ENCODE data around the gene RBM10. TPM values are rescaled to one million over a fixed set of nuclear protein-coding genes. Genes with fewer than 3 reads are reported as not detected.

Gene RBM10
- total RNA-seq, 1 experiment from 2014 or later: 46.9 TPM

DNA sequence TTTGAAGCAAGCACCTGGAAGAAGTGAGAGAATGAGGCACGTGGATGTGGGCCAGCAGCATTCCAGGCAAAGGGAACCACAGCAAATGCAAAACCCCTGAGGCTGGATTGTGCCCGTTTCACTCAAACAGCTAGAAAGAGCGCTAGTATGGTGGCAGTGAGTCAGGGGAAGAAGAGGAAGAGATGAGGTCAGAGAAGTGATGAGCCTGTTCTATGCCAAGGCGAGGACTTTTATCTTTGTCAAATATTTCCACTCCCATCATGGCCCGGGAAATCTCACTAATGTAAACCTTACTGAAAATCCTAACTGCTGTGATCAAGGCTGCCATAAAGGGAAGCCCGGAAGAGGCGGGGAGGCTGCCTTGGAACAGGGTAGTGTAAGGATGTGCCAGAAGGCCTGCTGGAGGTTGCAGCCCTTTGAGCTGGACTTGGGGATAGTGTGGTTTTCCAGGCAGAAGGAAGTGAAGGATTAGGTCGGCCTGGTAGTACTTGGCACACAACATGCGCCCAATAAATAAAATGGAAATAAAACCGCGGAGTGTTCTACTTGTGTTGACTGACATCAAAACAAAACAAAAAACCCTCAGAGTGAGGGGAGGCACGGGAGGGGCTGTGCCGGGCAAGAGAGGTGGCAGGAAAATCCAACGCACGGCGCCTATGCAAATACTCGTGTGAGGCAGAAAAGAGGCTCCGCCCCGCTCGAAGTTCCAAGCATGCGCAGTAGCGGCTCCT lies 72.3 kb downstream of the RBM10 start:
- peaks cover 18% of the 10 kb centered on the region for H3K36me3 ChIP-seq
- no peaks in the 10 kb centered on the region for H3K9me3 ChIP-seq
- peak; percentile 70 for DNase-seq
- H3K4me3 ChIP-seq: peak overlapping the region; percentile 25
- no peaks in the 10 kb centered on the region for H3K27me3 ChIP-seq

DNA sequence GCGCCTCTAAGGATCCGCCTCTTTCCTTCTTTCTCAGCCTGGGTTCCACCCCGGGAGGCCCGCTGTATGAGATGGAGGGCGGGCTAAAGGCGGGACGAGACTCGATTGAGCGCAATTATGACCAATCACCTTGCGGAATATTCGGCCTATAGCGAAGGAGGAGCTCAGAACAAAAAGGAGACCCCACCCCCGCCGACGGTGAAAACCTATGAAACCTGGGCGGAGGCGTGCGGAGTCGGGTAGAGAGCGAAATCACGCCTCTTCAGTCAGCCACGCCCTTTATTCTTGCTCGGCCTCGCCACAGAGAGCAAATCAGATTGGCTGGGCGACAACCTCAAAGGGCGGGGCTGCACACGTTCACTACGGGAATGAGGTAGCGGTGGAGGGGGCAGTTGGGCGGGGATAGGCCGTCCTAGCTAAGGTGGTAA lies 72.8 kb downstream of the RBM10 start:
- Histone ChIP-seq H3K9me3 (no peaks in the 10 kb centered on the region), H3K27me3 (no peaks in the 10 kb centered on the region), H3K4me3 (peak overlapping the region; percentile 76), H3K36me3 (peaks cover 15% of the 10 kb centered on the region)
- DNase-seq: peak; percentile 96

DNA sequence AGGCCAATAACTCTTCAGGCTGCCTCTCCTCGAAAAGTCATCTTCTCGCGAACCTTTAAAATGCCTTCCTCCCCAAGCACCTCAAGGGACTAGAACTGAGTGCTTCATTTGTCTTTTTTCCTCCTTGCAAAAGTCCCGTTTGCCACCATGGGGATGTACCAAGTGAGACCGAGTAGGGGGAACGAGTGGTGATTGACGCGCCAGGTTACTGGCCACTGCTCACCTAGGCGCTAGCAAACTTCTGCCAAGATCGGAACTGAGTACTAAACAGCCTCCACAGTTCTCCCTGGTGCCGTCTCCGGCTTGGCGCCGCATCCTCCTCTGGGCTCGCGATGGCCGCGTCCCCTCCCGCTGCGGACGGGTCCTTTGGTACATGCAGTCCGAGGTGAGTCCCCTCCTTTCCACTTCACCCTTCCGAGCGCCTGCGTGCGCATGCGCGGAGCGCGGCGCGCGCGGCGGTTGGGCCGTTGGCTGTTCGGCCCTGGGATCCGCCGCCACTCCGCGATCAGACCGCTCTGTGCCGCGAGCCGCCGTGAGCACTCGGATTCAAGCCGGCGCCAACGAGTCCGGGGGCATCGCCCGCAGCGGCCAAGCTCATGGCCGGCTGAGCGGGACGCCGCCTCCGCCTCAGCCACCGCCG lies 73.4 kb downstream of the RBM10 start, which contains the start of gene CDK16:
Gene CDK16, plus strand, starts transcription at position 402 of the 640 bp plus-strand sequence. CDS start 4,877 bp downstream, outside the sequence.
- H3K4me3 ChIP-seq: peak within 1 kb of the TSS; percentile 76
- H3K27me3 ChIP-seq: no peaks in the 10 kb centered on the region
- peaks cover 10% of the 10 kb centered on the region for H3K36me3 ChIP-seq
- no peaks in the 10 kb centered on the region for H3K9me3 ChIP-seq
- peak; percentile 66 for DNase-seq

DNA sequence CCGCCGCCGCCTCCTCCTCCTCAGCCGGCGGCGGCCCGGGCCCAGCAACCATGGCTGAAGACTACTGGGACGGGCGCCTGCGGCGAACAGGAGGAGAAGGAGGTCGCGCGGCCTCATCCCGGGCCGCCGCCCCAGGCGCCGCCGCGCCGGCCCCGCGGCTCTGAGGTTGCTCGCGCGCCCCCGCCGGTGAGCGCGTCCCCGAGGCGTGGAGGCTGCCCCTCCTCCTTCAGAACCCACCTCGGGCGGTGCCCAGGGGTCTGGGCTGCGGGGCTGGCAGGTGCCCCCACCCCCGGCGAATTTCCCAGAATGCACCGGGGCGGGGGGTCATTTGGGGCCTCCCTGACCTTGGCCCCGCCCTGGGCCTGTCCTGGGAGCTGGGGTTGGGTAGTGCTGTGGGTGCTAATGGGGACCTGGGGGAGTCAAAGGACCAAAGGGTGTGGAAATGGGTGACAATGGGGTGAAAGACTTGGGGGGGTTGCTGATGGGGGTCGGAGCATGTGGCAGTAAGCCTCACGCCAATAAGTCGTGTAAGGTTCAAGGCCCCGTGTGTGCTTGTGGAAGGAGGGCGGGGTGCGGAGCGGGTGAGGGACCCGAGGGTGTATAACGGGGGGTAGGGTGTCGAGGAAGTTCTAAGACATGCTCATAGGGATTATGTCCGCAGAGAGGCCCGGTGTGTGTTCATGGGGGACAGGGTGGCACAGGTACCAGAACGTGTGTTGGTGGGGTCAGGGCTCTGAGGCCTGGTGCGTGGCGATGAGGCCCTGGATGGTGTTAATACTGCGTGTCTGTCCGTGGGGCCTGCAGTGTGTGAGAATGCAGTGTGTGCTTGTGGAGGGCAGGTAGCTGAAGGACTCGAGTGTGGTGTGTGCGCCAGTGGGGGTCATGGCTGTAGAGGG lies 74.1 kb downstream of the RBM10 start:
- Histone ChIP-seq H3K9me3 (no peaks in the 10 kb centered on the region), H3K36me3 (peaks cover 9% of the 10 kb centered on the region), H3K27me3 (no peaks in the 10 kb centered on the region), H3K4me3 (peak overlapping the region; percentile 76)
- DNase-seq: peak; percentile 56

DNA sequence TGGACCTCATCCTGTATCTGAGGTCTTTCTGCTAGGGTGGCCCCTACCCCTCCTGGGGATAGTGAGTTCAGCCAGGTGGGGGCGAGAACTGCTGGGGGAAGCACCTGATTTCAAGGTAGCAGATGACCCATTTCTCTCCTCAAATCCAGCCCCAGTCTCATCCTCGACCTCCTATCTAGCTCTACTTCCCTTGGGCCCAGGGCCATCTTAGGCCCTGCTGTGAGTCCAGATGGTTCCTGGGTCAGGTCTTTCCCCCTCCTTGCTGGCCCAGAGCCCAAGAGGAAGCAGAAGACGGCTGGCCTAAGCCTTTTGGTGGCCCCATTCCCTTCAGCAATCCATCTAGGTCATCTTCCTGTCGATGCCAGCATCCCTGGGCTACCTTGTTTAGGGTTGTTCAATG lies 76.7 kb downstream of the RBM10 start:
- no peaks in the 10 kb centered on the region for H3K27me3 ChIP-seq
- DNase-seq: no peak
- H3K9me3 ChIP-seq: no peaks in the 10 kb centered on the region
- no peaks in the 10 kb centered on the region; the same call in none of the 2 replicates for H3K36me3 ChIP-seq
- no peak overlapping the region for H3K4me3 ChIP-seq

DNA sequence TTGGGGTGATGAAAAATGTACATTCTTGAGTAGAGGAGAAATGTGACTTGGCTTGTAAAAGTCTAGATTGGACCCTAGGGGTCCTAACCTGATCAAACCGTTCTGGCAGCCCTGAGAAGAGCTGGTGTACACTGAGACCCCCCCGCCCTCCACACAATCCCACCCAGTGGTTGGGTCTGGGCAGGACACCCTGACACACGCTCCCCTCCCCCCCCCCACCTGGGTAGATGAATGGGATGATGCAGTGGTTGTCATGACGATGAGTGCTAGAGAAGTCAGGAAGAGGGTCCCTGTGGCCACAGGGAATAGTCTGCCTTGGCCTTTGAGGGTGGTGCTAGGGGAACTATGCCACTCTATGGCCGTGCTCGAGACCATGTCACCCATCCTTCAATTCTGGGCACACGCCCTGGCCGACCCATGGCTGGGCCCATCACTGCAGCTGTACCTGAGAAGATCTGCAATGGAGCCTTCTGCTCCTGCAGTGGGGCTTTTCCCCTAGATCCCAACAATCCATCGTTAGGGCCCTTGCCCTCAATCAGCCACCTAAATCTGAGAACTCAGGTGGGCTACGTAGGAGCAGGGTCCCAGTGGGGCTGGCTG lies 77.8 kb downstream of the RBM10 start:
- no peaks in the 10 kb centered on the region for H3K9me3 ChIP-seq
- no peak overlapping the region for H3K4me3 ChIP-seq
- no peaks in the 10 kb centered on the region for H3K27me3 ChIP-seq
- peaks cover 5% of the 10 kb centered on the region for H3K36me3 ChIP-seq
- no peak for DNase-seq

DNA sequence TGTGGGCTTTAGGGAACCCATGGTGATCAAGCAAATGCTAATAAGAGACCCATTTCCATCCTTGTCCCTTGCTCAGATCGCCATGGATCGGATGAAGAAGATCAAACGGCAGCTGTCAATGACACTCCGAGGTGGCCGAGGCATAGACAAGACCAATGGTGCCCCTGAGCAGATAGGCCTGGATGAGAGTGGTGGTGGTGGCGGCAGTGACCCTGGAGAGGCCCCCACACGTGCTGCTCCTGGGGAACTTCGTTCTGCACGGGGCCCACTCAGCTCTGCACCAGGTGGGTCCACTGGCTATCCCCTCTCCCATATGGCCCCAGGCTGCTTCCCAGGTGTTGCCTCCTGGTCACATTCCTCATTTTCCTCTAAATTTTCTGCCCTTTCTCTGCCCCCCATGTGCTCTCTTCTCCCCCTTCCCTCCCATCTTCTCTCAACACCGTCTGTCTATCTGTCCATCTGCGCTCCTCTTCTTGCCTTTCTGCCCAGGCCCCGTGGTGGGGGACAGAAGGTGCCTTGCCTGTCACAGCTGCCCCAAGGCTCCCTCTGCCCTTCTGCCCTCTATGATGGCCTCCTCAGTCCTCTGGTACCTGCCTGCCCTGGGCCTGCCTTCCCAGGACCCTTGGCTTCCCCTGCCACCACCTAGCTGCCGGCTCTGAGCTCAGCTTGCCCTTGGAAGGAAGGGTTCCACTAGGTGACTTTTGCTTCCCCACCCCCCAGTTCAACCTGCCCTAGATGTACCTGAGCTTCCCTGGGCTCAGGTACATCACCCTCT lies 78.6 kb downstream of the RBM10 start:
- H3K36me3 ChIP-seq: peaks cover 12% of the 10 kb centered on the region
- no peaks in the 10 kb centered on the region for H3K9me3 ChIP-seq
- DNase-seq: no peak
- no peak overlapping the region for H3K4me3 ChIP-seq
- H3K27me3 ChIP-seq: no peaks in the 10 kb centered on the region

DNA sequence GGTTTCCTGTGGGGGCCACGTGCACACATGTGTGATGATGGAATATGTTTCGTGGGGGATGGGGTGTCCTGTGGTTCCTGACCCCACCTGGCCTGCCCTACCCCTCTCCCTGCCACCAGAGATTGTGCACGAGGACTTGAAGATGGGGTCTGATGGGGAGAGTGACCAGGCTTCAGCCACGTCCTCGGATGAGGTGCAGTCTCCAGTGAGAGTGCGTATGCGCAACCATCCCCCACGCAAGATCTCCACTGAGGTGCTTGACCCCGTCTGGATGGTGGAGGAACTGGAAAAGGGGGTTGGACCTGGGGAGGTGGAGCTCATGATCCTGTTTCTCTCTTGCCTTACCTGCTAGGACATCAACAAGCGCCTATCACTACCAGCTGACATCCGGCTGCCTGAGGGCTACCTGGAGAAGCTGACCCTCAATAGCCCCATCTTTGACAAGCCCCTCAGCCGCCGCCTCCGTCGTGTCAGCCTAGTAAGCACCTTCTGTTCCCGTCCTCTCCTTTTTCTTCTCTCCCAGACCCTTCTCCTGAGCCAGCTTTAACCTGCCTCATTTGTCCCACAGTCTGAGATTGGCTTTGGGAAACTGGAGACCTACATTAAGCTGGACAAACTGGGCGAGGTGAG lies 79.4 kb downstream of the RBM10 start:
- Histone ChIP-seq H3K9me3 (no peaks in the 10 kb centered on the region), H3K27me3 (no peaks in the 10 kb centered on the region), H3K36me3 (peaks cover 13% of the 10 kb centered on the region), H3K4me3 (no peak overlapping the region)
- no peak for DNase-seq

DNA sequence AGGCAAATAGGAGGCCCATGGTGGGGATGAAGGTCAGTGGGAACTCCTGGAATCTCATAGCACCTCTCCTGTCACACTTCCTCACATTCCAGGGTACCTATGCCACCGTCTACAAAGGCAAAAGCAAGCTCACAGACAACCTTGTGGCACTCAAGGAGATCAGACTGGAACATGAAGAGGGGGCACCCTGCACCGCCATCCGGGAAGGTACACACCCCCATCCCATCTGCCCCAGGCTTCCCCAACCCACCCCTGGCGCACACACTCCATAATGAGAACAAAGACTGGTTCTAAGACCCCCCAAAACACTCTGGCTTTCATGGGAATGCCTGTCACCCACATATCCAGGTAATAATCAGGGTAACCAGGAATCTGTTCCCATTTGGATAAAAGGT lies 79.9 kb downstream of the RBM10 start:
- H3K4me3 ChIP-seq: no peak overlapping the region
- H3K27me3 ChIP-seq: no peaks in the 10 kb centered on the region
- H3K9me3 ChIP-seq: no peaks in the 10 kb centered on the region
- no peak for DNase-seq
- H3K36me3 ChIP-seq: peaks cover 13% of the 10 kb centered on the region

DNA sequence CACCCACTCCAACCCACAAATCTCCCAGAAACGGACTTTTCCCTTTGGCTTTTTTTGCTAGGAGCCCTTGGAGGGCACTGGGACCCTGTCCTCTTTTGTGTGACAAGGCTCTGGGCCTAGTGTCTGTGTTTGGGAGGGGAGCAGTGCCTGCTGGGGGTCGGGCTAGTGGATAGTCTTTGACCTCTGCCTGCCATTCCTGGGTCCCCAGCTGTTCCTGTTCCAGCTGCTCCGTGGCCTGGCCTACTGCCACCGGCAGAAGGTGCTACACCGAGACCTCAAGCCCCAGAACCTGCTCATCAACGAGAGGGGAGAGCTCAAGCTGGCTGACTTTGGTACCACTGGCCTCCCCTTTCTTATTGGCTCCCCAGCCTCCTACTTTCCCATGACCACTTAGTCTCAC lies 81.0 kb downstream of the RBM10 start:
- Histone ChIP-seq H3K27me3 (no peaks in the 10 kb centered on the region), H3K4me3 (no peak overlapping the region), H3K36me3 (peaks cover 13% of the 10 kb centered on the region), H3K9me3 (no peaks in the 10 kb centered on the region)
- no peak for DNase-seq

DNA sequence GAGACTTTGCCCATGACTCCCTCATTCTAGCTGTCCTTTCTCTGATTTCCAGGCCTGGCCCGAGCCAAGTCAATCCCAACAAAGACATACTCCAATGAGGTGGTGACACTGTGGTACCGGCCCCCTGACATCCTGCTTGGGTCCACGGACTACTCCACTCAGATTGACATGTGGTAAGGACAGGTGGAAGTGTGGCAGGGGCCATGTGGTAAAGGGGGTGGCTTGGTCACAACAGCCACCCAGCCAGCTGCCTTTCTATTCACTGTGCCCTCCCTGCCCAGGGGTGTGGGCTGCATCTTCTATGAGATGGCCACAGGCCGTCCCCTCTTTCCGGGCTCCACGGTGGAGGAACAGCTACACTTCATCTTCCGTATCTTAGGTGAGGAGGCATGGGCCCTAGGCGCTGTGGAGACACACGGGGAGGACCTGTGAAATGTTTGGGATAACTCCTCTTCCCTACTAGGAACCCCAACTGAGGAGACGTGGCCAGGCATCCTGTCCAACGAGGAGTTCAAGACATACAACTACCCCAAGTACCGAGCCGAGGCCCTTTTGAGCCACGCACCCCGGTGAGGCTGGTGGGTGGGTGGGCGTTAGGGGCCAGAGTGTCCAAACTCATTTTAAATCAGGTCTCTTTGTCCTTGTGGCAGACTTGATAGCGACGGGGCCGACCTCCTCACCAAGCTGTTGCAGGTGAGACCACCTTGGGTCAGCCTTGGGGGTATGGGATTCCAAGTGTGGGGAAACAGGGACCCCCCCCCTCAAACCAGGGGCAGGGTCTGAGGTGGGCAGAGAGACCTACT lies 81.7 kb downstream of the RBM10 start:
- Histone ChIP-seq H3K9me3 (no peaks in the 10 kb centered on the region), H3K36me3 (peaks cover 13% of the 10 kb centered on the region), H3K4me3 (no peak overlapping the region), H3K27me3 (no peaks in the 10 kb centered on the region)
- no peak for DNase-seq

DNA sequence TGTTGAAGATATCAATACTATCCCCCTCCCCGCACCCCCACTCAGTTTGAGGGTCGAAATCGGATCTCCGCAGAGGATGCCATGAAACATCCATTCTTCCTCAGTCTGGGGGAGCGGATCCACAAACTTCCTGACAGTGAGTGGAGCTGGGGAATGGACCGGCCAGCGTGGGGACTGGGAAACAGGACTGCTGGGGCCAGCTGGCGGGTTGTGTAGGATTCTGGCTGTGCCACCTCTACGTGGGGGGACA lies 82.2 kb downstream of the RBM10 start:
- Histone ChIP-seq H3K9me3 (no peaks in the 10 kb centered on the region), H3K36me3 (peaks cover 13% of the 10 kb centered on the region), H3K4me3 (no peak overlapping the region), H3K27me3 (no peaks in the 10 kb centered on the region)
- no peak for DNase-seq

DNA sequence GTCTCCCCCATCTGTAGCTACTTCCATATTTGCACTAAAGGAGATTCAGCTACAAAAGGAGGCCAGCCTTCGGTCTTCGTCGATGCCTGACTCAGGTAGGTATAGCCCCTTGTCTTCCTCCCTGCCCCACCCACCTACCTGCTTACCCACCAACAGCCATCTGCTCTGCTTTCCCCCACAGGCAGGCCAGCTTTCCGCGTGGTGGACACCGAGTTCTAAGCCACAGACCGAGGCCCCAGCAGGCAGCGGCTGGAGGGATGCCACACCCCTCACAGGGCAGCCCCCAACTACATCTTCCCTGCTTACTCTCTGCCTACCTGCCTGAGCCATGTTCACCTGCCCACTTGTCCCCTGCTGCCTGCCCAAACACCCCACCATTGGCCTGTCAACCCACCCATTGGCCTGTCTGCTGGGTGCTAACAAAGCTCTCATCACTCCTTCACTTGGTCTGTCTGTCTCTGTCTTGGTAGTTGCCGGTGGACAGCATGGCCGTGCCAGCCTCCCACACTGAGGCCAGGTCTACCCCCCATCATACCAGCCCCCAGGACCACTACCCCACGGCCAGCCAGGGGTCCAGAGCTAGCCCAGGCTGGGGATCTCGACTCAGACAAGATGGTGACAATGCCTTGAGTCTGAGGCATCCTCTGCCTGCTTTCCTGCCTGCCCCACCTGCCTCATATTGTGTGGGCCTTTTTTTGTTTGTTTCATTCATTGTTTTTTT lies 83.7 kb downstream of the RBM10 start:
- Histone ChIP-seq H3K9me3 (no peaks in the 10 kb centered on the region), H3K4me3 (no peak overlapping the region), H3K27me3 (no peaks in the 10 kb centered on the region), H3K36me3 (peaks cover 13% of the 10 kb centered on the region)
- no peak for DNase-seq

DNA sequence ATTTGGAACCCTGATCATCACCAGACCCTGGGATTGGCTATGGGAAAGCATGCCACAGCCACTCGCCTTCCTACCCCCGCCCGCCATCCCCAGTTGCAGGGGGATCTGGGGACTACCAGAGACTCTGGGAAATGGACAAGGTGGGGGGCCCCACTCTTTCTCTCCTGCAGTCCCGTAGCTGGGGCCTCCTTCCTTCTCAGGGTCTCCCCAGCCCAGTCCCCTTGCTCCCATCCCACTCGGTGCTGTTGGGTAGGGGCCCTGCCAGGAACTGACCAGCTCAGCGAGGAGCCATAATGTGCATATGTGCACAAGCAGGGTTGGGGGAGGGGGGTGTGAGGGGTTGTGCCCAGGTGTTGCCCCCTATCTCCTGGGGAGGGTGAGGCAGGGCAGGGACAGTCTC lies 84.4 kb downstream of the RBM10 start:
- DNase-seq: no peak
- no peaks in the 10 kb centered on the region for H3K27me3 ChIP-seq
- peaks cover 13% of the 10 kb centered on the region for H3K36me3 ChIP-seq
- no peak overlapping the region for H3K4me3 ChIP-seq
- no peaks in the 10 kb centered on the region for H3K9me3 ChIP-seq

All from MG63 (cell line).